GM19193 (cell line): Measurements from ENCODE around the gene AQP9.

Experiments
- POLR2A ChIP-seq: IDR thresholded peaks from 4 replicates; pipeline ENCODE4 v1.6.1; 2011; ENCODE audit not compliant: insufficient read depth, insufficient read length; ENCODE audit errors: extremely low read depth

AQP9 gene

DNA sequence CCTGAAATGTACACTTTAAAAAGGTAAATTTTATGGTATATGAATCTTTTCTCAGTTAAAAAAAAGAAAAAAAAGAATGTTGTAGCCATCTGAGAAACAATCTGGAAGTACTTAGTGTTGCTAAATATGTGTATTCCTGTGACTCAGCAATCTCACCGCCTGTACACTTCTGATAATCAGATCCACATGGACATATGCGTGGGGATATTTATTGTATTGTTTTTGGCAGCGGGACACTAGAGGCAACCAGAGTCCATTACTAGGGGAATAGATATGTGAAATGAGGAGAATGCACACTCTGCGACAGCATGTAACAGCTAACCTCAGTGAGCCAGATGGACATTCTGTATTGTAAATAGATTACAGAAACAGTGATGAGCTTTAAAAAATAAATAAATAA is 65.4 kb downstream of the AQP9 start:
- TF ChIP-seq POLR2A, result no peak

DNA sequence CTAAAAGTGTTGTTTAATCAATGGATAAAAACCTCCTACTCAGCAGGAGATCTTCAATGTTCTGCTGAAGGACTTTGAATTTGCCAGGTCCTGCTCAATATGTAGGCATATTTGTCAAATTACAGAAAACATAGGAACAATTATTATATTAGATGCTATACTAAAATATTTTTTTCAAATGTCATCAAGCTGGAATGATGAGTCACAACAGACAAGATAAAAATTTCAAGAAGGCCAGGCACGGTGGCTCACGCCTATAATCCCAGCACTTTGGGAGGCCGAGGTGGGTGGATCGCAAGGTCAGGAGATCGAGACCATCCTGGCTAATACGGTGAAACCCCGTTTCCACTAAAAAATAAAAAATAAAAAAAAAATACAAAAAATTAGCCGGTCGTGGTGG is 68.0 kb downstream of the AQP9 start:
- no peak for TF ChIP-seq POLR2A

DNA sequence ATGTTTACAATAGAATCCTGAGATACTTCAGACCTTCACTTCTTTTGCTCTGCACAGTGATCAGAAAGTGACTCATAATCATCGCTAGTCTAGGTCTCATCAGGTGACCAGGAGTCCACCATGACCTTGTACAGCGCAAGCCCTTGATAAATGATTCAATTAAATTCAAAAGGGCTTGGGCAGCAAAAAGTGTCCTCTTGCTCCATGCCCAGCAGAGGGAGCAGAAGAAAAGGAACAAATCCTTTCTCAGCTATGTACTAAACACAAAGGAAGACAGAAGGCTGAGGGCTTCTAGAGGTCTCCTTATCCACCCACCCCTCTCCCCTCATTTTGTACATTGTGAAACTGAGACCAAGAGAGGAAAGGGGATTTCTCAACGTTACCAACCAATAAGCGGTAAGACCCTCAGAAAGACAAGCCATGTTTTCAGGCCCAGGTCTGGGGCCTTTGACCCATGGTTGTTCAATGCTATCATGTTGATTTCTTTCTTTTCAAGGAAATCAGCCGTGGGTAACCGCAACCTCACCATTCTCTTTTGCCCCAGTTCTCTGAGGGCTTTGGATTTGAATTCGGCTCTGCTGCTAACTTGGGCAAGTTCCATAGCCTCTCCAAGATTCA is 74.8 kb downstream of the AQP9 start:
- TF ChIP-seq POLR2A, result no peak

DNA sequence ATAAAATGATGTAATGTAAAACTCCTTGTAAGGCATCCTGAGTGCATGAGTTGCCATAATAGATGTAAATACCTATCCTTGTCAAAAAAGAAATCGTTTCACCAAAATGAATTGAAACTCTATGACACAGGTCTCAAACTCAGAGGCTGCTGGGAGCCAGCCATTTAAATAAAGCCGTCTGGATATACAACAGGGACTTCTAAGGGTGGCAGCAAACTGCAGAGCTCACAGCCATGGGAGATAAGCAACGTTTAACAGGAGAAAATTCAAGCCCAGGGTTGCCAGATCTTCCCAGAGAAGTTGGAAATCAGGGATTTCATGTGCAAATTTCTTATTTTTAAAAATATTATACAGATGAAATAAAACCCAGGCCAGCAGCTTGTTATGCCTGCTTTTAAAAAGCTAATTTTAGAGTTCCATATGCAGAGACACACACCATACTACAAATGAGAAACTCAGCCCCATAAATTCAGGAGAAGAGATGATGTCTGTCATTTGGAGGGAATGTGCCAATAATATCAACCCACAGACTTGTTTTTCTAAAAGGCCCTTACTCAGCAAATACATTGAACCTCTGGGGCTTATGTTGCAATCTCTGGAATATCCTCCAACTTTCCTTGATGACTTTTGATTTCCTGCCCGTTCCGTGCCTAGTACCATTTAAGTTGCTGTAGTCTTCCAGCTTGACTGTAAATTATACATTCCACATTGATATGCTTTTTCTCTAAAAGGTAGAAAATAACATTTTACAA is 75.6 kb downstream of the AQP9 start:
- TF ChIP-seq POLR2A, result no peak

DNA sequence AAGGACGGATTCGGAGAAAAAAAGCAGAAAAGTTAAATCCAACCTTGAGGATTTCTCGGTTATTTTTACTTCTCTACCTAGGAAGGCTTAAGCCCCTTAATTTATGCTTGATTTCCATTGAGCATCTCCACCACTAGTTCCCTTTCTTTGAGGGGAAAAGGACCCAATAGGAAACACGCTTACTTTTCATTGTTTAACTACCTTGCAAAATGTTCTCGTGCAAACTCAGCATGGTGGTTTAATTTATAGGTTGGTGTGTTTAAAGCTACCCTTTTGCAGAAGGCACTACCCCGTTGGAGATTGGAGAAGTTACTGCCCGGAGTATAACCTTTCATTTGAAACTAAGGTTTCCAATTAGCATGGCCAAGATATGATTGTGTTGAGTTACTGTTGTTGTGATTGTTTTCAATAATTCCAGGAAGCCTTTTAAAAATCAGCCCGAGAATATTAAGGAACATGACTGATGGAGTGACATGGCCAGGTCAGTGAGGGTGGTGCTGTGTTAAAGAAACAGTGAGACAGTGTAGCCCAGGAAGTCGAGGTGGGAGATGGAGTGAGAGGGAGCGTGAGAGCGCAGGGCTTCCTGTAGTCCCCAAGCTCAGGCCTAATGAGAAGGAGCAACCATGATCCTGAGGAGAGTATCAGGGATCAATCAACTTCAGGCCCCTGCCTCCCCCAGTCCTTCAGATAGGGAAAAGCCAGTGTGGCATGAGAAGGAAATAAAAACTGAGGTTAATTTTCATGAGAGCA is 76.6 kb downstream of the AQP9 start:
- TF ChIP-seq POLR2A, result no peak

DNA sequence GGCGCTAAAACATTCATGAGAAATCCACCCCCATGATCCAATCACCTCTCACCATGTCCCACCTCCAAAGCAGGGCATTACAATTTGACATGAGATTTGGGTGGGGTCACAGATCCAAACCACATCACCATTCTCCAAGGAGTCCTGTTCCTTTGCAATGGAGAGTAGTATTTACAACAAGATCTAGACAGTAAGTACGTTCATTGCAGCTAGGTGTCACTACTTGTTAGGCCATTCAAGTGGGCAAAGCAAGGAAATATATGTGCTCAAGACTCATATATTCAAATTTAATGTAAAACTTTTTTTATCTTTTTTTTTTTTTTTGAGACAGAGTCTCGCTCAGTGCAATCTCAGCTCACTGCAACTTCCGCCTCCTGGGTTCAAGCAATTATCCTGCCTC is 79.3 kb downstream of the AQP9 start:
- no peak for TF ChIP-seq POLR2A

DNA sequence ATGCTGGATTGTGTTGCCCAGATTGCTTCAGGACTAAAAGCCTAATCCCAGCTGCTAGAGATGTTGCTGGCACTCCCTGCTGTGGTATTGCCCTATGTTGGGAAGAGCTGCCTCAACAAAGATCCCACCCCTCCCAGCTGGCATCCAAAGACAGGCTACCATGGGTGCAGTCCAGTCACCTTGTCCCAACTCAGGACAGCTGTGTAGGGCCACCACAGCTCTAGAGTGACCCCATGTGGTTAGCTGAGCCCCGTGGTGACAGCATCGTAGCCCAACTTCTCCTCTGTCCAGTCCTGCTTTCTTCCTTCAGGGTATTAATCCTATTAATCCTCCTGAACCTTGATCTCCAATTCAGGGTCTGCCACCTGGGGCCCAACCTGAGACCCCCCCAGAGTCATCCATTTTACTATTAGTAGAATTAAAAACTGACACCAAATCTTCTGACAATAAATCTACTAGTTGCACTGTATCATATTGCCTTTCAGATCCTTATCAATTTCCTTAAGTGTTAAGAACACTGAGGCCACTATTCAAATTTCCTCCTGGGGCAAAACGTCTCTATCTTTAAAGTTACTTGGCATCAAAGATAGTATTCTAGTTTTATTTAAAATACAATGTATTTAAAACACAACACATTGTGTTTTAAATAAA is 83.5 kb downstream of the AQP9 start:
- no peak for TF ChIP-seq POLR2A

DNA sequence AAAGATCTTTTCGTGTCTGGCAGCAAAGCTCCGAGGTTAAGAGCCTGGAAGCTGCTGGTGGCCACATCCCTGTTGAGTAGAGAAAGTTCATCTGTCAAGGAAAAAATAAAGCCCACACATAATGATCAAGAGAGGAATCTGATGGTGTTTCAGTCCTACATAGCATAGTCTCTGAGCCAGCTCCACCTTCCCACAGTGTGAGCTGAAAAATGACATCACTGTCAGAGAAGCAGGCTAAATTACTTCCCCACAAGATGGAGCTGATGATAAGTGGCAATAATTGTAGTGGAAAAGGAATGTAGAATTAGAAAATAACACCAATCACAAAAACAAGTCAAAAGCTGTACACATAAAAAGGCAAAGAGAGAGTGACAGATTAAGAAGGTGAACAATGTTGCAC is 84.5 kb downstream of the AQP9 start:
- TF ChIP-seq POLR2A, result no peak

DNA sequence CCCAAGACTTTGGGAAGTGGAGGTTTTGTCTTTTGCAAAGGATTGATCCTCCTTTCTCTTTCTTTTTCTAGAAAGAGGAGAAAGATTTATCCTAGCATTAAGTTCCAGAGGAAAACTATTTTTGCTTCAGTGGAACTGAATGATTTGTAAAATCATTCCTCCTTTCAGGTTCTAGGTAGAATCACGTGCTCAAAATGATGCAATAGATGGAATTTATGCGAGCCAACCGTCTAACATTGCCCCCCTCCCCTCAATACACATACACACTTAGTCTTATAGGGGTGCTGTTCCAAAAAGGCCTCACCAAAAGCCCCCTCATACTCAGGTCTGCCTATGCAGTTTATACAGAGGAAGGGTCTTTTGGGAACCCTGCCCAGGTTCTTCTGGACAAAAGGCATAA is 85.3 kb downstream of the AQP9 start:
- no peak for TF ChIP-seq POLR2A

DNA sequence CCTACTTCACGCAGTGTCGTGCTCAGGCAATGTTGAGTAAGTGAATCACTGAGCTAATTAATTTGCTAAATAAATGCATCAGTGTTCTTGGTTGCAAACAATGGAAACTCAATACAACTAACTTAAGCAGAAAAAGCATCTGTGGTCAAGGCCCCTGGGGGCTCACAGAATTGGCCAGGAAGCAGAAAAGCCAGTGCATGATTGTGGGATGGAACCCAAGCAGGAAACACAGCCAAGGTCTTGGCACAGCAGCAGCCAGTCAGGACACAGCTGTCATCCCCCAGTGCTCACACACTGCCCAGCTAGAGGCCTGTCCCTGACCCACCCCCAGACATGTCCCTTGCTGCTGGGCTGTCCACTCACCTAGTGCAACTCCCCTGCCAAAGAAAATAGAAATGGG is 85.9 kb downstream of the AQP9 start:
- no peak for TF ChIP-seq POLR2A

DNA sequence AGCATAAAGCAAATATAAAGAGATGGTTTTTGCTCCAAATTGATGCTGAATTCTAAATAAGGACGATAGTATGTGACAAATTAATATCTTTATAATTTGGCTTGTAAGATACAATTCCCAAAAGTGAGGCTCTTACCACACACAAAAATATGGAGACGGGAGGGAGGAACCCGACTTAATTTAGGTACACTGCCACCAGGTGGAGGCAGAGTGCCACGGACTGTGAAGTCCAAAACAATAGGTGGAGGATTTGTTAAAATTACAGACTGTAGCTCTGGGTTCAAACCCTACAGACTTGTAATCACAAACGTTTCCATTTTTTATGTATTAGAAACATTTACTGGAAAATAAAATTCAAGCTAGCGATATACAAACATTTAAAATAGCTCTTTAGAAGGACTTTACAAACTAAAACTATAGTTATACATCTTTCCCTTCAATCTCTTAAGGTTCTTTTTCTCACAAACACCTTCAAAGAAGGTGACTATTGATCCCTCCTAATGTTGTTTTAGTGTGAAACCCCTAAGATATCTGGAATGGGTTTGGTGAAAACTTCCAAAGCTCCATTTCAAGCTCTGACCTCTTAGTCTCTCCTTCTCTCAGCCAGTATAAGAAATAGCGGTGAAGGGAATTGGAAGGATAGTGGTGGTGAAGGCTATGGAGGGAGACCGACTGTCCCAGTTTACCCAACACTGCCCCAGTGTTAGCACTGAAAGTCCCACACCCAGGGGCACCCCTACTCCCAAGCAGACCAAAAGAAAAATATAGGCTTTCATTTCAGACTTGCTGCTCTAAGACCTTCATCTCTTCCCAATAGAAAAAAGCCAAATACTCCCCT is 89.7 kb downstream of the AQP9 start:
- TF ChIP-seq POLR2A, result no peak

DNA sequence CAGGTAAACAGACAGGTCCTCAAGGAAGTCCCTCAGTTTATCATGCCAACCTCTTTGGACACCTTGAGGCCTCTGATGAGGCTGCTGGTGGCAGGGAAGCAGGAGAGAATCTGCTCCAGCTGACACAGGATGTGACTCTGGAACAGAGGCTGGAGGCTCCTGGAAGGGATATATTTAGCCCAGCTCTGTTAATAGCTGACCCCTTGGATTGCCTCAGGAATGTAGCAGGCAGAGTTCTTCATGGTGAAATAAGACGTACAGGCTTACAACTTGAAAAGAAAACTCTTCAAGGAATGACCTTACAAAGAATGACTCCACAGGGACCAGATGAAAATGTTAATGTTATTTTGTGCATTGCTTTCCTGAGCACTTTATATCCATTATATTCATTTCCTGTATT is 90.5 kb downstream of the AQP9 start:
- TF ChIP-seq POLR2A, result no peak

DNA sequence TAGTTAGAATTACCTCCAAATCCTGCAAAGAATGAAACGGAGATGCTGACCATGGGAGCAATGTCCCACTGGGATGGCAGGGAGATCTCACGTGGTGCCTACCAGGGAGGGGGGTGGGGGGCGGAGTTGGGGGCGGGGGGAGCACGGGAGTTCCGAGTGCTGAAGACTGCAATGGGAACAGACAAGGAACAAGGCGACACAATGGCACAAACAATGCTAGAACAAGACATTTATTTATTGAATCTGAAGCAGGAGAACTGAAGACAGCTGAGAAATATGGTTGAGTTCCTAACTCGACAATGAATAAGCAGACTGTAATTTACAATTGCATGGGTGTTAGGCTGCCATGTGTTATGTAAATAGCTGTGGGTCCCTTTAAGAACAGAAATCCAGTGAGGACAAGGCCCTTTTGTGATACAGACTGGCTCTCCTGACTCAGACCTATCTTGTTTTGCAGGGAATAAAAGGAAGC is 91.2 kb downstream of the AQP9 start:
- TF ChIP-seq POLR2A, result no peak

DNA sequence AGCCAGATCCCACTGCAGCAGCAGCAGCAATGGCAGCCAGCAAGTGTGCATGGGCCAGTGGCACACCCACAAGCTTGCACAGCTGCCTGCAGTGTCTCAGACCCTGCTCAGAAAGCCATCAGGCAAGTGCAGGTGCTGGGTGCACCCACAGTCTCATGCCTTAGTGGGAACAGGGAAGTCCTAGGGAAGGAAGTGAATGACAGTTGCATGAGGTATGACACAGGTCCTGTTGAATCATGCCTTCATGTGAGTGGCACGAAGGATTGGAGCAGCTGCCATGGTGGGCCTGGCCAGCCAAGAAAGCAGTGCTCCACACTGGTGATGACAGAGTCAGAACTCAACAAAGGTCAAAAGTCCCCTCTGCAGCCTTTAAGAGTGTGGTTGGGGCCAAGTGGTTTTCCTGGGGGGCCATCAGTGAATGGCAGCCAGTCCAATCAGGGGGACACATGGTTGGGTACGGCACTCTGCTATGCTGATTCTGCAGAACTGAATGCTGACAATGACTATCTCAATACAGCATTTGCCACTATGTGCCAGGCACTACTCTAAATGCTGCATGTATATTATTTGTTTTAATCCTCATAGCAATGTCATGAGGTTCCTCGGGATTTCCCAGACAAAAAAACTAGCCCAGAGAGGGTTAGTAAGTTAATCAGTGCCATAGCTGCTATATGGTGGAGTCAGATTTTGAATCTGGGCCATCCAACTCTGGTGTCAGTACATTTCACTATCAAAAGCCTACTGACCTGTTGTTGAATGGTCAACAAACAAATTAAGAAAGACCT is 94.3 kb downstream of the AQP9 start:
- TF ChIP-seq POLR2A, result no peak
